Measurements from ENCODE around the gene RIPPLY3. TPM values are rescaled to one million over a fixed set of nuclear protein-coding genes. Genes with fewer than 3 reads are reported as not detected.

The RIPPLY3 gene
- total RNA-seq, 2 donors from 2014 or later = 0.21 TPM; not detected in 1

DNA sequence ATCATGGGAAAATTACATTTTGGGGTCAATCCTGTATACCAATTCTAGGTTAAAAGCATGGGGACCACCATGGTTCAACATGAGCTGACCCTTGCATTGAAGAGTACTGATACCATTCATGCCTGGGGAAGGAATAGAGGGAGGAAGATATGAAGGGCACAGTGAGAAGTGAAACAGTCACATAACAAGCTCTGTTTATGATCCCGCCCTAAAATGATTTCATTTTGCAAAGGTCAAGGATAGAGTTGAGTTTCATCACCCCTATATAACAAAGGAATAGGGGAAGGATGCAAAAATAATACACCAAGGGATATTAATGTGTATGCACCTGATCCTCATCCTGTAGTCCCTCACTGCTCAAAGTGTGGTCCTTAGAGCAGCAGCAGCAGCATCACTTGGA lies 37.5 kb upstream of the RIPPLY3 start:
- Histone ChIP-seq H3K4me1 (no peaks in the 10 kb centered on the region), H3K9ac (ENCODE audit: low read depth in 2 of 2, low read length in 2 of 2) (no peak overlapping the region), H3K27ac (no peak overlapping the region), H3K36me3 (no peaks in the 10 kb centered on the region), H3K27me3 (no peaks in the 10 kb centered on the region), H3K9me3 (no peaks in the 10 kb centered on the region), H3K4me3 (no peak overlapping the region)
- TF ChIP-seq, protein P1, sequence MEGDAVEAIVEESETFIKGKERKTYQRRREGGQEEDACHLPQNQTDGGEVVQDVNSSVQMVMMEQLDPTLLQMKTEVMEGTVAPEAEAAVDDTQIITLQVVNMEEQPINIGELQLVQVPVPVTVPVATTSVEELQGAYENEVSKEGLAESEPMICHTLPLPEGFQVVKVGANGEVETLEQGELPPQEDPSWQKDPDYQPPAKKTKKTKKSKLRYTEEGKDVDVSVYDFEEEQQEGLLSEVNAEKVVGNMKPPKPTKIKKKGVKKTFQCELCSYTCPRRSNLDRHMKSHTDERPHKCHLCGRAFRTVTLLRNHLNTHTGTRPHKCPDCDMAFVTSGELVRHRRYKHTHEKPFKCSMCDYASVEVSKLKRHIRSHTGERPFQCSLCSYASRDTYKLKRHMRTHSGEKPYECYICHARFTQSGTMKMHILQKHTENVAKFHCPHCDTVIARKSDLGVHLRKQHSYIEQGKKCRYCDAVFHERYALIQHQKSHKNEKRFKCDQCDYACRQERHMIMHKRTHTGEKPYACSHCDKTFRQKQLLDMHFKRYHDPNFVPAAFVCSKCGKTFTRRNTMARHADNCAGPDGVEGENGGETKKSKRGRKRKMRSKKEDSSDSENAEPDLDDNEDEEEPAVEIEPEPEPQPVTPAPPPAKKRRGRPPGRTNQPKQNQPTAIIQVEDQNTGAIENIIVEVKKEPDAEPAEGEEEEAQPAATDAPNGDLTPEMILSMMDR (IDR thresholded peaks at IDR 0.05) = no peak
- intact Hi-C loops (cut with DNase I) = no loop called here
- no peak for DNase-seq

DNA sequence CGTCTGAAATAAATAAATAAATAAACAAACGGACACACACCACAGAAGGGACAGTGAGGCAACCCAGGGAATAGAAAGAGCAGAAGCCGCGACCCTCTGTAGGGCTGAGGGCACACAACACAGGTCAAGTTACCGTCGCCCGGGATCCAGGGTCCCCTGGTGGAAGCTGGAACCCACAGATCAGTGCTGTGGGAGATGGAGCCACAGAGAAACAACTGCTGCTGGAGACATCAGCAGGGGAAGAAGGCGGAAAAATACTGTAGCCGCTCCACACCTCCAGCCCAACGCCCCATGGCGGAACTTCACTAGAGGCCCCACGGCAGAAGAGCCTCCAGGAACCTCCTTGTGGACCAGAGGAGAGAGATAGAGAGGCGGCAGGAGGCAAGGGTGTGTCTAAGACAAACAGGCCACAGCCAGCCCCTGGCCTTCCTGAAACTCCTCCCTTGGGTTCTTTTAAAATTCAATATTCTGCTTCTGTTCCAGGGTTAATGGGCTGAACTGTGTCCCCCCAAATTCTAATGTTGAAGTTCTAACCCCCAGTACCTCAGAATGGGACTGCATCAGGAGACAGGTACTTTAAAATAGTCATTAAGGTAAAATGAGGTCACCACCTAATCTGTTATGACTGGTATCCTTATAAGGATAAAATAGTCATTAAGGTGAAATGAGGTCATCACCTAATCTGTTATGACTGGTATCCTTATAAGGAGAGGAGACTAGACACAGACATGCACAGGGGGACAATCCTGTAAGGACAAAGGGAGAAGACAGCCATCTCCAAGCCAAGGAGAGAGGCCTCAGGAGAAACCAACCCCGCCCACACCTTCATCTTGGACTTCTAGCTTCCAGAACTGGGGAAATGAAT lies 32.3 kb upstream of the RIPPLY3 start:
- Histone ChIP-seq H3K4me3 (no peak overlapping the region), H3K27me3 (no peaks in the 10 kb centered on the region), H3K9me3 (no peaks in the 10 kb centered on the region), H3K36me3 (no peaks in the 10 kb centered on the region), H3K9ac (ENCODE audit: low read depth in 2 of 2, low read length in 2 of 2) (no peak overlapping the region), H3K27ac (no peak overlapping the region), H3K4me1 (no peaks in the 10 kb centered on the region)
- intact Hi-C loops (cut with DNase I) = no loop called here
- DNase-seq = no peak
- TF ChIP-seq, protein P1 (IDR thresholded peaks at IDR 0.05) = no peak

DNA sequence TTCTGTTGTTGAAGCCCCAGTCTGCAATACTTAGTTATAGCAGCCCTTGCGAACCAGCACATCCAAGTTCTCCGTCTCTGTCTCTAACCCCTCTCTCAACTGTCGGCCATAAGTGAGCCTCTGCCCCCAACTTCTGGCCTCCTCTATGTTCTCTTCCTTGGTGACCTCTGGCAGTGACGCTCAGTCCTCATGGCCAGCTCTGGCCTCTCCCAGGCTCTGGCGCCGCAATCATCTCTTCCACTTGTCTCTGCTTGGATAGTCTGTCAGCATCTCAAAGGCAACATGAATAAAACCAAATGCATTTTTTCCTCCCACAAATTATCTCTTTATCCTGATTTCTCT lies 31.7 kb upstream of the RIPPLY3 start:
- DNase-seq = no peak
- Histone ChIP-seq H3K4me3 (no peak overlapping the region), H3K27ac (no peak overlapping the region), H3K9me3 (no peaks in the 10 kb centered on the region), H3K27me3 (no peaks in the 10 kb centered on the region), H3K4me1 (no peaks in the 10 kb centered on the region), H3K36me3 (no peaks in the 10 kb centered on the region), H3K9ac (ENCODE audit: low read depth in 2 of 2, low read length in 2 of 2) (no peak overlapping the region)
- intact Hi-C loops (cut with DNase I) = no loop called here
- TF ChIP-seq, protein P1 (IDR thresholded peaks at IDR 0.05) = no peak

DNA sequence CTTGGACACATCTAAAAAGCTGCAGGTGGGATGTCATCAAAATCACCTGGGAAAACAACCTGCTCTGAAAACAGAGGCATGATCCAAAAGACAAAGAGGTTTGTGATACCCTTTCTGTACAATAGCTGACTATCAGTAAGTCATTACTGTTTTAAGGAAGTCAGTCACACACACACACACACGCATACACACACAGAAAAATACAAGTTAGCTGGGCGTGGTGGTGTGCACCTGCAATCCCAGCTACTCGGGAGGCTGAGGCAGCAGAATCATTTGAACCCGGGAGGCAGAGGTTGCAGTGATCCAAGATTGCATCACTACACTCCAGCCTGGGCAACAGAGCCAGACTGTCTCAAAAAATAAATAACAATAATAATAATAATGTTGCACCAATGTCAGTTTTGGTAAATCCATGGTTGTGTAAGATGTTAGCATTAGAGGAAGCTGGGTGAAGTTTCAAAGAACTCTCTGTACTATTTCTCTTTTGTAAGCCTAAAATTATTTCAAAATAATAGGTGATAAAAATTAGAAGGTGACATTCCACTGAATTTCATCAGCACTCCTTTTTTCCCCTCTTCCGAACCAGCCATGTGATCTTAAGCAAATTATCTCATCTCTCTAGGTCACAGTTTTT lies 30.2 kb upstream of the RIPPLY3 start:
- H3K27ac ChIP-seq = no peak overlapping the region
- H3K27me3 ChIP-seq = no peaks in the 10 kb centered on the region
- TF ChIP-seq, protein P1 (IDR thresholded peaks at IDR 0.05) = no peak
- H3K9me3 ChIP-seq = no peaks in the 10 kb centered on the region
- no peak for DNase-seq
- no peaks in the 10 kb centered on the region for H3K4me1 ChIP-seq
- no peaks in the 10 kb centered on the region for H3K36me3 ChIP-seq
- no peak overlapping the region for H3K9ac ChIP-seq (ENCODE audit: low read depth in 2 of 2, low read length in 2 of 2)
- intact Hi-C loops (cut with DNase I) = no loop called here
- no peak overlapping the region for H3K4me3 ChIP-seq

DNA sequence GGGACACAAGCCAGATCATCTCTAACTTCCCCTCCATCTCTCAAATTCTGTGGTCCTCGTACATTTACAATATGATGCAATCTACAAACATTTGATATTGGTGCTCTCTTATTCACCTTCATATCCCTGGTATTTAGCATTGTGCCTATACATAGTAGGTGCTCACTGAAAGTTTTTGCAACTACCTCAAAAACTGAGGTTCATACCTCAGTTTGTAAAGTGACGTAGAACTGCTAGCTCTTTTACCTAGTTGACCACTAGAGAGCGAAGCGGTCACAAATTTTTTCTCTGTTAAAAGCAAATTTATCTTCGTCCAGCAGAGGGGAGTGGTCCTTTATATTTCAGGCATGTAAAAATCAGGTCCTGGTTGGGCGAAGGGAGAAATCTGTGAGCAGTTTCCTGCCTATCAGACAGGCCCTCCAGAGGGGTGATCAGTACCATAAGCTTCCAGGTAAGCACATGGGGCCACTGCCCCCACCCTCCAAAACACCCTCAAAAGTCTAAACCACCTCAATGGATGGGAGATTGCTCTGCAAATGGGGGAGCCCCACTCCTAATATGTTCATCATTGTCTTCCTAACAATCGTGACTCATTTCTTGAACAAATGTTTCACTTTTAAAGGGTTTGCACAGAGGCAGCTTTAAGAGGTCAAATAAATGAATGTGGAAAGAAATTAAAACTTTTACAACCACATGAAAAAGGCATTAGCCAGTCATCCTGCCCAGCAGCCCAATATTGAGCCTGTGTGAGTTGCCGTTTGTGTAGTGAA lies 29.4 kb upstream of the RIPPLY3 start:
- H3K27ac ChIP-seq = no peak overlapping the region
- H3K9me3 ChIP-seq = no peaks in the 10 kb centered on the region
- no peaks in the 10 kb centered on the region for H3K4me1 ChIP-seq
- H3K4me3 ChIP-seq = no peak overlapping the region
- no peak for DNase-seq
- intact Hi-C loops (cut with DNase I) = no loop called here
- H3K9ac ChIP-seq (ENCODE audit: low read depth in 2 of 2, low read length in 2 of 2) = no peak overlapping the region
- no peaks in the 10 kb centered on the region for H3K36me3 ChIP-seq
- H3K27me3 ChIP-seq = no peaks in the 10 kb centered on the region
- TF ChIP-seq, protein P1 (IDR thresholded peaks at IDR 0.05) = peak; percentile 44
